Stimulated activated CD8-positive, alpha-beta memory T cell treated with anti-CD3 and anti-CD28 coated beads, Interleukin-7, amount 100 ng/mL, for 48 hours (primary cell): ENCODE results near the gene LARP6.

Experiments used
- DNase-seq, 2 donors: peaks; one replicate each; pipeline ENCODE4 v3.0.0-alpha.2; 2020; ENCODE audit warnings: low read depth in 1 of 2; ENCODE audit errors: extremely low read depth in 1 of 2

LARP6 gene

DNA sequence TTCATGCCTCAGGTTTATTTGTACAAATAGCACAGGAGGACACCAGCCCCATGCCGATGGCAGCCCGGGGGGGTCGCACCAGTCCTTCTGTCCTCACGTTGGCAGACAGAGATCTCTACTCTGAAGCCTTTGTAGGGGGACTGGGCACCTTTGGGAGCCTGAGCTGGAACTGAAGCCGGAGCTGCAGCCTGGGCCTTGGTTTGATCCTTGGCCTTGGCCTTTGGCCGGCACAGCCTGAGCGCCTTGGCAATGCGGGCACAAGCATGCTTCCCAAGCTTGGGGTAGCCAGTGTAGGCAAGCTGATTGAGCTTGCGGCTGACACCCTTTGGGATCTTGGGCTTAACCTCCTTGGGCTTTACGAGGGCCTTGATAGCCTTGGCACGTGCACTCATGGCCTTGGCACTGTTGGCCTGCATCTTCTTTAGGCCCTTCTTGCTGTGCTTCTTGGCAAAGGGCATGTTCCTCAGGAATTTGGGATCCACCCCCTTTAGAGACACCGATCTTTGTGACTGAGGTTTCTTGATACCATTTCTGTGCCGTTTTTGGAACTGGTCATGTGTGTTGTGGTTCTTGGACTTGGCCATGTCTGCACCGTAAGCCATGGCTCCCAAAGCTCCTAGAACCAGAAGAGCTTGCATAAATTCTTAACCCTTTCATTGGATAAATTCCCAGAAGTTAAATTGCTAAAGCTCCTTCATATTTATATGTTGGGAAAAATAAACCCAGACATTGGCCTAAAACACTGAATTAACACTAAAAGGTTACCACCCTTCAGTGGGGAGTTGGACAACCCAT is 57.2 kb downstream of the LARP6 start:
- no peak for DNase-seq

DNA sequence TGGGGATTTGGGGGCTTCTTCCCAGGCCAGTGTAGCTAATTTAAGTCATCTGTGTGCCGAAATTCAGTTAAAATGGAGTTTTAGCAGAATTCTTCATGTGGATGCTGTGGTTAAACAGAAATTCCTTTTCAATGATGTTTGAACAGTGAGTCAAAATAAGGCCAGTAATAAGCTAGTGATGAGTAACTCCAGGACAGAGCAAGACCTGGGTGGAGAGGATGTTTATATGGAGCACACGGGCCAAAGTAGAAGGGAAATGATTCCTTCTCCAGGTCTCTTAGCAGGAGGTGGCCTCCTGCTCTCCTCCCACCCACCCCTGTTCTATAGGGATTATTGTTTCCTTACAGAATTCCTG is 58.7 kb downstream of the LARP6 start:
- no peak for DNase-seq

DNA sequence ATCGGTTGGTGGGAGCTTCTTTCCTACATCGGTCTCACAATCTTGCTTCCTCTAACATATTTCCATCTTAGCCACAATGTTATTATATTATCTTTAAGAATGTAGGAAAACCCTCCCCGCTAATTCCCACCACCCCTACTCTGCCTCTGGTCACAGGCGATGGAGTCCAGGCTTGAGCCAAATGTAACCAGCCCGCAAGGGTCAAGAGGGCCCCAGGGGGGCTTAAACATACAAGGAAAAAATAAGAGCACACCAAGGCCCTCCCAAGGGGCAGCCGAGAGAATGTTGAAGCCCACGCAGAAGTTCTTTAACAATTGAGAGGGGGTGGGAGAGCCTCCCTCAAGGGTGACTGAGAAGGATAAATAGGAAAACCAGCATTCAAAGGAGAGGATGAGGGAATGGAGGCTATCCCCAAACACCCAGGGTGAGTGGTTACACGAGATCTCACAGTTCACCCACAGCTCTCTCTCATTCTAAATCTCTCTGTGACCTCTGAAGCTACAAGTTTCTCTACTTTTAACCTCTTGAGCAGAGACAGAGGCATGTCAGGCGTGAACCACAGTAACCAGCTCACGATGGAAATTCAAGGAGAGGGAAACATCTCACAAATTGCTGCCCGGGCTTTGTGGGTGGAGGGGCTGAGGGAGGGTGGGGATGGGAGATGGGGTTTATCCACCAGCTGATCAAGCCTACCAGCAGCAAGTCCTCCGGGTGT is 59.2 kb downstream of the LARP6 start:
- no peak for DNase-seq

DNA sequence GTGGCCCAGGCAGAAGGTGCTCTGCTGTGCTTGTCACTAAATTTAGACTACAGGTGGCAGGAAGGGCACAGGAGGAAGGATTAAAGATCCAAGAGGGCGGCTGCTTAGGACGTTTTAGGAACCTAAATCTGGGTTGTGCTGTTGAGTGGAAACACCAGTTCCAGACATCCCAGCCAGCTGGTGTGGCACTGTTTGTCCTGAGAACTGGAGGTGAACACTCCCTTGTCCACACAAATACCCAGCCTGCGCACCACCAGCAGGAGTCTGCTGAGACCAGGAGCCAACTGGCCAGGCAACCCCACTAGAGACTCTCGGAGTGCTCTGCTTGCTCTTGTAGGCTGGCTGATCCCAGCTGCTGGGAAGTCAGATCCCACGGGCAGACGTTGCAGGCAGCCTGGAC is 60.3 kb downstream of the LARP6 start:
- DNase-seq = no peak

DNA sequence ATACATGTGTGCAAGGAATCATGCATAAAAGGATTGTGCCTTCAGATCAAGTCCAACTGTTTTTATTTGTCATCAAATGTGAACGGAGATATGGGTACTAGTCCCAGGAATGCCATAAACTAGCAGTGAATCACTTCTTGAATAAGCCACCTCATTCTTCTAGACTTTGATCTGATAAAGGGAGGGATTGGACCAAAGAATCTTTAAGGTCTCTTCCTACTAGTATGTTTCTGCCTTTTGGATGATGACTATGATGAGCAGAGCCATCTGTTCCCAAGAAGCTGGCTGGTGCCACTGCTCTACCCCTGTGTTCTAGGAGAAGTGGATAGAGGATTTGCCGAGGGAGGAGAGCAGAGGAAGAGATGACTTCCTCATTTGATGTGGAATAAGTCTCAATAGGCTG is 61.8 kb downstream of the LARP6 start:
- DNase-seq = no peak

DNA sequence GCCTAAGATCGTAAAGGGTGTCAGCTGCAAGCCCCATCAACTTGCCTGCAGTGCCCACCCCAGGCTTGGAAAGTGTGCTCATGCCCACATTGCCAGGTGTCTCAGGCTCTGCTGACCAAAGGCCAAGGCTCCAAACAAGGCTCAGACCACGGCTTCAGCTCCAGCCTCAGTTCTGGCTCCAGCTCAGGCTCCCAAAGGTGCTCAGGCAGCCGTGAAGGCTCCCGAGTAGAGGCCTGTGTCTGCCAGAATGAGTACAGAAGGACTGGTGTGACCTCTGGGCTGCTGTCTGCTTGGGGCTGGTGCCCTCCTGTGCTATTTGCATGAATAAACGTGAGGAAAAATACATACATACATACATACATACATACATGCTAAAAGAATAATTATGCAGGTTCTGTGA is 62.7 kb downstream of the LARP6 start:
- no peak for DNase-seq

DNA sequence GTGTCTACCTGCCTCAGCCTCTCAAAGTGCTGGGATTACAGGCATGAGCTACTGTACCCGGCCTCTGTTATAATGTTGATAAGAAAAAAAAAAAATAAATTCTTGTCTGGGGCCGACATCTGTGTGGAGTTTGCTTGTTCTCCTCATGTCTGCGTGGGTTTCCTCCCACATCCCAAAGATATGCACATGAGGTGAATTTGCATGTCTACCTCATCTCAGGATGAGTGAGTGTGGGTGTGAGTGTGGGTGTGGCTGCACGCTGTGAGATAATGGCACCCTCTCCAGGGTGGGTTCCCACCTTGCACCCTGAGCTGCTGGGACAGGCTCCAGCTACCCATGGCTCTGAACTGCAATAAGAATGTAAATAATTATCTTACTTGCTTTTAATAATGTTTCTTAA is 64.7 kb downstream of the LARP6 start:
- DNase-seq = no peak

DNA sequence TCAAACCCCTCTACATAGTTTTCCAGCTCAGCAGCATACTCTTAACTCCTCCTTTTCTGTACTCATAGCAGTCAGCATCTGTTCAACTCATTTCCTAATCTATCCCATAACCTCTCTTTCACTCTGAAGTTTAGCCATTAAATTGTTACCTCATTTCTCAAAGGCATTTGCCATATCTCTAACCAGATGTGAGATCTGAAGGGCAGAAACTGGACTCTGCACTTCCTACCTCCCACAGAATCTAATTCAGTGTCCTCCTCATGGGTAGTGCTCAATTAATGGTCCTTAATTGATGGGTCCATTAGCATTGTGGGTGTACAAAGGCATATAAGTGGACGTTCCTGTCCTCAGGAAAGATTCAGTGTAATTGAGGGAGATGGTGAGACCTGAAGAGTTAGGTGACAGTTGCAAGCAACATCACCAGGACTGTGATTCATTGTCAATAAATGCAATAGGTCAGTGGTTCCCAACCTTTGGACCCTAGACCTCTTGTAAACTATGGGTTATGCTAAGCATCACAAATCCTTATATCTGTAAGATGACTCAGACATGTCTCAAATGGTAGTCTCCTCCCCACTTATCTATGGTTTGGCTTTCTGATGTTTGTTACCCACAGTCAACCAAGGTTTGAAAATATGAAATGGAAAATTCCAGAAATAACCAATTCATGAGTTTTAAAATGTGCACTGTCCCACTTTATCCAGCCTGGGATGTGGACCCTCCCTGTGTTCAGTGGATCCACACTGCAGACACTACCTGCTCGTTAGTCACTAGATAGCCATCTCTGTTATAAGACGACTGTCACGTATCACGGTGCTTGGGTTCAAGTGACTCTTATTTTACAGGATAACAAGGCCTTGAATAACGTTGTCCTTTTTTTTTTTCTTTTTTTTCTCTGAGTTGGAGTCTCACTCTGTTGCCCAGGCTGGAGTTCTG is 65.6 kb downstream of the LARP6 start:
- no peak for DNase-seq

DNA sequence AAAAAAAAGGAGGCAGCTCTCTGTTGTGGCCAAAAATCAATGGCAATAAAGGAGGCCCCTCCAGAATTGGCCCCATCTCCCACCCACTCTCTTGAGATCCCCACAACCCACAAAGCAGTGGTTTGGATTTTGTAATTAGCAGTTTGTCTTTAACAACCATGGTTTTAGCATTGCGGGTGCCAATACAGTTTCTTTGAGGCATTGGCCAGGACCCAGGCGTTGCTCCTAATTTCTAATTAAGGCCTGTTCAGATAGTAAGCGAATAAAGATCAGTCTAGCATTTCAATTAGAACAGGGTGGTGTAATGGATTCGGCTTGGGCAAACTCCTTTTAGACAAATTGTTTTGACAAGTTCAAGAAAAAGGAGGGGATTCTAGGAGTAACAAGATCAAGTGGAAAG is 67.0 kb downstream of the LARP6 start:
- DNase-seq = no peak

DNA sequence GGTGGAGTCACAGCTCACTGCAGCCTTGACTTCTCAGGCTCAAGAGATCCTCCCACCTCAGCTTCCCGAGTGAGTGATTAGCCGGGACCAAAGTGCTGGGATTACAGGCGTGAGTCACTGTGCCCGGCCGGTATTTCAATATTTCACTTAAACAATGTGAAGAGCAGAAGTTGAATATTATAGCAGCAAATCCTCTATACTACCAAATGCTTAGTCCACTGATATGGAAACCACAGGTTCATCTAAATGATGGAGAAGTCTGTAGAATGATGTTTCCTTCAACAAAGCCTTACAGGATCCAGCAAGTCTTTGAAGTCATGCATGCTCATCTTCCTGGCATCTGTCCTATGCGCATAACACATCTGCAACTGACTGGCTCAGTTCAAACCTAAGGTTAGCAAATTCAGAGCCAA is 70.3 kb downstream of the LARP6 start:
- no peak for DNase-seq

DNA sequence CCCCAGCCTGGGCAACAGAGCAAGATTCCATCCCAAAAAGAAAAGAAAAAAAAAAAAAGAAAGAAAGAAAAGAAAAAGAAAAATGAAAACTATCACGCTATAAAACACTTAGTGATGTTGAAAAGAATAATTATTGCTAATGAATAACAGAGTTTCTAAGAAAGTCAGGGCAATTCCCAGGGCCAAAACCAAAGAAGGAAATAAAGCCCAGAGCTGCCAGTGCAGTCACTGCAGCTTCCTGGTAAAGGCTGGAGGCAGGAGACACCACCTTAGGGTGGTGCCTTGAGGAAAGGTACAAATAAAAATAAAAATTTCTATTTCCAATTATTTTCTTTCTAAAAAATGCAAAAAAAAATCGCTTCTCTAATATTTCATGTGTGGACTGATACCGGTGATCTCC is 70.9 kb downstream of the LARP6 start:
- DNase-seq = no peak

DNA sequence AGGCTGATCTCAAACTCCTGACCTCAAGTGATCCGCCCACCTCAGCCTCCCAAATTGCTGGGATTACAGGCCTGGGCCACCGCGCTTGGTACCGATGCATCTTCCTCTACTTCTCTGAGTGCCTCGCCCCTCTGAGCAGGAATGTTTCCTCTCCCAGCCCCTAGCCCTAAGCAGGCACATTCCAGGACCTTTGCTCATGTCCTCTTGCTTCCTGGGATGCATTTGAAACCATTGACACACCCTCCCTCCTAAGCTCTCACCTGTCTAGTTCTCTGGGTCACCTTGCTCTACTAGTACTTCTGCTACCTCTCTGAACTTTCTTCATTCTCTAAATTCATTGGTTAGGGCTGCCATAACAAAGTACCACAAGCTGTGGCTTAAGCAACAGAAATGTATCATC is 72.7 kb downstream of the LARP6 start:
- DNase-seq = no peak
